COR-L47 (cell line): ENCODE measurements around the gene PRKAR2A.
"Not testable (repeated sequence)": the region's sequence is repeated elsewhere in the genome, so short reads cannot be mapped to it uniquely, and the experiment has no call there.

Source experiments
- DNase-seq: peaks from one replicate; lab custom pipeline; 2025; lab: John Stamatoyannopoulos, UW

PRKAR2A gene

DNA sequence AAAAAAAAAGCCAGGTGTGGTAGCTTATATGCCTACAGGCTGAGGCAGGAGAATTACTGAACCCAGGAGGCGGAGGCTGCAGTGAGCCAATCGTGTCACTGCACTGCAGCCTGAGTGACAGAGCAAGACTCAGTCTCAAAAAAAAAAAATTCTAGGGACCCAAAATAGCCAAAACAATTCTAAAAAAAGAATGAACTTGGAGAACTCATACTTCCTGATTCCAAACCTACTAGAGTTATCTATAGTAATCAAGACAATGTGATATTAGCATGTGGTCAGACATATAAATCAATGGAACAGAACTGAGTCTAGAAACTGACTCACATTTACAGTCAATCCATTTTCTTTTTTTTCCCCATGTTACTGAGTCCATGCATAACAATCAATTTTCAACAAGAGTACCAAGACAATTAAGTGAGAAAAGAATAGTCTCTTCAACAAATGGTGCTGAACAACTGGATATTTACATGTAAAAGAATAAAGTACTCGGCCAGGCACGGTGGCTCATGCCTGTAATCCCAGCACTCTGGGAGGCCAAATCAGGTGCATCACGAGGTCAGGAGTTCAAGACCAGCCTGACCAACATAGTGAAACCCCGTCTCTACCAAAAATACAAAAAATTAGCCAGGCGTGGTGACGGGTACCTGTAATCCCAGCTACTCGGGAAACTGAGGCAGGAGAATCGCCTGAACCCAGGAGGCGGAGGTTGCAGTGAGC is 11.9 kb downstream of the PRKAR2A start:
- DNase-seq: no peak

- DNase-seq: no peak
Measured at GRCh38 chr3:48832684-48833083, 15.0 kb downstream of the PRKAR2A start.

DNA sequence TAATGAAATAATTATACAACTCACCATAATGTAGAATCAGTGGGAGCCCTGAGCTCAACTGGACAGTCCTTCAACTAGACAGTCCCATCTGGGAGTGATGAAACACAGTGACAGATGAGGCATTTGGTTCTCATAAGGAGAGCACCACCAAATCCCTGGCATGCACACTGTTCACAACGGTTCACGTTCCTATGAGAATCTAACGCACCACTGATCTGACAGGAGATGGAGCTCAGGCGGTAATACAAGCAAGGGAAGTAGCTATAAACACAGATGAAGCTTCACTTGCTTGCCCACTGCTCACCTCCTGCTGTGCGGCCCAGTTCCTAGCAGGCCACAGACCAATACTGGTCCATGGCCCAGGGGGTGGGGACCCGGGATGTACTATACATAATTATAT is 17.0 kb downstream of the PRKAR2A start:
- DNase-seq: no peak

- DNase-seq: not testable (repeated sequence)
Measured at GRCh38 chr3:48829525-48829924, 18.1 kb downstream of the PRKAR2A start.

DNA sequence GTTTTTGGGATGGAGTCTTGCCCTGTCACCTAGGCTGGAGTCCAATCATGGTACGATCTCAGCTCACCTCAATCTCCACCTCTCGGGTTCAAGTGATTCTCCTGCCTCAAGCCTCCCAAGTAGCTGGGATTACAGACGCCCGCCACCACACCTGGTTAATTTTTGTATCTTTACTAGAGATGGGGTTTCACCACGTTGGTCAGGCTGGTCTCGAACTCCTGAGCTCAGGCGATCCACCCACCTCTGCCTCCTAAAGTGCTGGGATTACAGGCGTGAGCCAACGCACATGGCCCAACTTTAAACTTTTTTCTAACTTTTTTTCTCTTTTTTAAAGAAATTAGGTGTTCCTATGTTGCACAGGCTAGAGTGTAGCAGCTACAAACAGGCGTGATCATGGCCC is 19.8 kb downstream of the PRKAR2A start:
- not testable (repeated sequence) for DNase-seq

DNA sequence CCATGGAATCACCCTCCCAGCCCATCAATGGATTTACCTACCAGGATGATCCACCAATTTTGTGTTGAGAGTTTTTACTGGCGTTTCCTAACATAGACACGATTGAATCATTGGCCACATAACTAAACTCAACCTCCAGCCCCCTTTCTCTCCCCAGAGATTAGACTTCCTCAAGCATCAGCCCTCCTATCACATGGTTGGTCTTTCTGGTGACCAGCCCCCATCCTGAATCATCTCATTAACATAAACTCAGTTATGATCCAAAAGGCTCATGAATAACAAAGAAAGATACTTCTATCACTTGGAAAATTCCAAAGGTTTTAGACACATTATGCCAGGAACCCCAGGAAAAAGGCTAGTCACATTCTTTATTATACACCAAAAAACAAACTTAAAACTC is 21.2 kb downstream of the PRKAR2A start:
- no peak for DNase-seq

GRCh38 chr3:48820612-48821324 is 26.9 kb downstream of the PRKAR2A start:
- DNase-seq: no peak

GRCh38 chr3:48819234-48820221 is 28.1 kb downstream of the PRKAR2A start:
- no peak for DNase-seq

GRCh38 chr3:48811524-48811923 is 36.1 kb downstream of the PRKAR2A start:
- no peak for DNase-seq

- DNase-seq: no peak
Measured at GRCh38 chr3:48804930-48805329, 42.7 kb downstream of the PRKAR2A start.

- DNase-seq: not testable (repeated sequence)
Measured at GRCh38 chr3:48800831-48801230, 46.8 kb downstream of the PRKAR2A start.

GRCh38 chr3:48798998-48799397 is 48.7 kb downstream of the PRKAR2A start:
- peak; percentile 36 for DNase-seq

GRCh38 chr3:48797626-48798025 is 50.0 kb downstream of the PRKAR2A start:
- DNase-seq: no peak

GRCh38 chr3:48795997-48796732 is 51.5 kb downstream of the PRKAR2A start:
- no peak for DNase-seq

GRCh38 chr3:48793484-48793883 is 54.2 kb downstream of the PRKAR2A start:
- not testable (repeated sequence) for DNase-seq

- DNase-seq: no peak
Measured at GRCh38 chr3:48789665-48790064, 58.0 kb downstream of the PRKAR2A start.

- DNase-seq: no peak
Measured at GRCh38 chr3:48788544-48789162, 59.0 kb downstream of the PRKAR2A start.

DNA sequence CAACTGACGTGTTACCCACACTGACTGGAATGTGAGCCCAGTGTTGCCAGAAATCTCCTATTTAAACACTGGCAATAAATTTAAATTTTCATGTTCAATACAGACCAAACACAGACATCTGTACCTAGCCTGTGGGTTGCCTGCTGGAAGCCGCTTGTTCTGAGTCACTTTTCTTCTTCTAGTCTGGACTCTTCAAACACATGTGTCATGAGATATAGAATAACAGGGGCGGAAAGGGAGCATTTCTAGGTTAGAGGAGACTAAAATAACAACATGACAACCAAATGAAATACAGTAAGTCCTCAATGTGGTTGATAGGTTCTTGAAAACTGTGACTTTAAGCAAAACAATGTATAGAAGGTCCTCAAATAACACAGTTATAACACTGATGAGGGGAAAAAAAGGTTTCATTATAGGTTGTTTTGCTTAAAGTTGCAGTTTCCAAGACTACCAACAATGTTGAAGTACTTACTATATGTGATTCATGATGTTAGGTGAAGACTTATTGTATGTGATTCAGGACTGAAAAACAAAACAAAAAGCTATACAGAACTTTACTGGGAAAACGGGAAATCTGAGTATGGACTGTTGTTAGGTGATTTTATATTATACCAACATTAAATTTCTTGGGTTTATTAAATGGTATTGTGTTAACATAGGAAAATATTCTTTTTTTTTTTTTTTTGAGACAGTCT is 63.1 kb downstream of the PRKAR2A start:
- no peak for DNase-seq

DNA sequence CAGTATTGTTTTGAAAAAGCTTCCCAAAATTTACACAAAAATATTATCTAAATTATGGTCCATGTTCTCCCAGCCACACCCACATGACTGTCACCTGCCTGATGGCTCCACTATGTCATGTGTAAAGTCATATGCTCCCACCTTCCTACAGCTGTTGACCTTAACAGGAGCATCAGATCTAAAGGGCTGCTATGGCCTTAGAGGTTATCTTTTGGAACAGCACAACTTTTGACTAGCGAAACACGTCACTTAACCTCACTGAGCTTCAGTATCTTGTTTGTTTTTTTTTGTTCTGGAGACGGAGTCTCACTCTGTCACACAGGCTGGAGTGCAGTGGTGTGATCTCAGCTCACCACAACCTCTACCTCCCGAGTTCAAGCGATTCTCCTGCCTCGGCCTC is 64.4 kb downstream of the PRKAR2A start:
- no peak for DNase-seq

DNA sequence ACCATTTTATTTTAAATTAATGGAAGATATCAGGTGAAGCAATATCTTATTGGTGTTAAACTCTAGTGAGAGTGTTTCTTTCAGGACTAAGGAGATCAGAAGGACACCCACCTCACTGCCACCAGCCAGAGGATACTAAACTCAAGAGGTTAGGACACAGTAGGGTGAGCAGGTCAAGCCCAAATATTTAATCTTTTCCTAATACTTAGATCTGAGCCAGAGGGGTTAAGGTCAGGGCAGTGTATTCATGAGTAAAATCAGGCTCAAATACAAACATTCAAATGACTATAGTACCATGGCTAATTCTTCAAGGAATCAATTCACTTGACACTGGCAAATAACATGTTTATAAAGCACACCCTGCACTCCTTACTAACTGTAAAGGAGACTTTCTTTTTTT is 65.6 kb downstream of the PRKAR2A start:
- DNase-seq: no peak

DNA sequence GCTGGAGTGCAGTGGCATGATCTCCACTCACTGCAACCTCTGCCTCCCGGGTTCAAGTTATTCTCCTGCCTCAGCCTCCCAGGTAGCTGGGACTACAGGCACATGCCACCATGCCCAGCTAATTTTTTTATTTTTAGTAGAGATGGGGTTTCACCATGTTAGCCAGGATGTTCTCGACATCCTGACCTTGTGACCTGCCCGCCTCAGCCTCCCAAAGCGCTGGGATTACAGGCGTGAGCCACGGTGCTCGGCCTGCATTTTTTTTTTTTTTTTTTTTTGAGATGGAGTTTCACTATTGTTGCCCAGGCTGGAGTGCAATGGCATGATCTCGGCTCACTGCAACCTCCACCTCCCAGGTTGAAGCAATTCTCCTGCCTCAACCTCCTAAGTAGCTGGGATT is 69.1 kb downstream of the PRKAR2A start:
- DNase-seq: not testable (repeated sequence)
